ENCODE data around the gene RFLNA. TPM values are rescaled to one million over a fixed set of nuclear protein-coding genes. Genes with fewer than 3 reads are reported as not detected.

Gene RFLNA
- total RNA-seq, 1 experiment from 2014 or later, result 1.1 TPM

- POLR2A ChIA-PET (ENCODE audit: low non-redundant PET), result no interaction called here
- CTCF ChIA-PET, result no interaction called here
- no peaks in the 10 kb centered on the region for H3K9me3 ChIP-seq (ENCODE audit: low read depth, low read length, poor library complexity, severe bottlenecking)
- no peak for DNase-seq (ENCODE audit: low spot score)
- no TSS peak for BruUV-seq (replicated peaks)
- TF ChIP-seq EZH2 (IDR thresholded peaks at IDR 0.05; ENCODE audit: borderline replicate concordance, low read depth, low read length, poor library complexity, severe bottlenecking), result no peak
- TF ChIP-seq, protein P1, sequence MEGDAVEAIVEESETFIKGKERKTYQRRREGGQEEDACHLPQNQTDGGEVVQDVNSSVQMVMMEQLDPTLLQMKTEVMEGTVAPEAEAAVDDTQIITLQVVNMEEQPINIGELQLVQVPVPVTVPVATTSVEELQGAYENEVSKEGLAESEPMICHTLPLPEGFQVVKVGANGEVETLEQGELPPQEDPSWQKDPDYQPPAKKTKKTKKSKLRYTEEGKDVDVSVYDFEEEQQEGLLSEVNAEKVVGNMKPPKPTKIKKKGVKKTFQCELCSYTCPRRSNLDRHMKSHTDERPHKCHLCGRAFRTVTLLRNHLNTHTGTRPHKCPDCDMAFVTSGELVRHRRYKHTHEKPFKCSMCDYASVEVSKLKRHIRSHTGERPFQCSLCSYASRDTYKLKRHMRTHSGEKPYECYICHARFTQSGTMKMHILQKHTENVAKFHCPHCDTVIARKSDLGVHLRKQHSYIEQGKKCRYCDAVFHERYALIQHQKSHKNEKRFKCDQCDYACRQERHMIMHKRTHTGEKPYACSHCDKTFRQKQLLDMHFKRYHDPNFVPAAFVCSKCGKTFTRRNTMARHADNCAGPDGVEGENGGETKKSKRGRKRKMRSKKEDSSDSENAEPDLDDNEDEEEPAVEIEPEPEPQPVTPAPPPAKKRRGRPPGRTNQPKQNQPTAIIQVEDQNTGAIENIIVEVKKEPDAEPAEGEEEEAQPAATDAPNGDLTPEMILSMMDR (conservative IDR thresholded peaks at IDR 0.05; ENCODE audit: low read depth, low read length), result no peak
- H3K27ac ChIP-seq (ENCODE audit: low read depth, low read length, poor library complexity, severe bottlenecking), result no peak overlapping the region
- H3K4me3 ChIP-seq (ENCODE audit: low read depth, low read length, poor library complexity, severe bottlenecking), result no peak overlapping the region
- no peaks in the 10 kb centered on the region for H3K4me1 ChIP-seq (ENCODE audit: insufficient read depth, low read length, poor library complexity, severe bottlenecking)
- no peaks in the 10 kb centered on the region for H3K27me3 ChIP-seq (replicated peaks; ENCODE audit: insufficient read depth, low read depth, low read length, poor library complexity)
- H3K36me3 ChIP-seq (ENCODE audit: insufficient read depth, low read length, poor library complexity, severe bottlenecking), result peaks cover 57% of the 10 kb centered on the region
- intact Hi-C loops (cut with micrococcal nuclease; ENCODE audit: unreplicated experiment), result no loop called here
These were observed 41.2 kb downstream of the RFLNA start for GRCh38 chr12:124336184-124336437.

DNA sequence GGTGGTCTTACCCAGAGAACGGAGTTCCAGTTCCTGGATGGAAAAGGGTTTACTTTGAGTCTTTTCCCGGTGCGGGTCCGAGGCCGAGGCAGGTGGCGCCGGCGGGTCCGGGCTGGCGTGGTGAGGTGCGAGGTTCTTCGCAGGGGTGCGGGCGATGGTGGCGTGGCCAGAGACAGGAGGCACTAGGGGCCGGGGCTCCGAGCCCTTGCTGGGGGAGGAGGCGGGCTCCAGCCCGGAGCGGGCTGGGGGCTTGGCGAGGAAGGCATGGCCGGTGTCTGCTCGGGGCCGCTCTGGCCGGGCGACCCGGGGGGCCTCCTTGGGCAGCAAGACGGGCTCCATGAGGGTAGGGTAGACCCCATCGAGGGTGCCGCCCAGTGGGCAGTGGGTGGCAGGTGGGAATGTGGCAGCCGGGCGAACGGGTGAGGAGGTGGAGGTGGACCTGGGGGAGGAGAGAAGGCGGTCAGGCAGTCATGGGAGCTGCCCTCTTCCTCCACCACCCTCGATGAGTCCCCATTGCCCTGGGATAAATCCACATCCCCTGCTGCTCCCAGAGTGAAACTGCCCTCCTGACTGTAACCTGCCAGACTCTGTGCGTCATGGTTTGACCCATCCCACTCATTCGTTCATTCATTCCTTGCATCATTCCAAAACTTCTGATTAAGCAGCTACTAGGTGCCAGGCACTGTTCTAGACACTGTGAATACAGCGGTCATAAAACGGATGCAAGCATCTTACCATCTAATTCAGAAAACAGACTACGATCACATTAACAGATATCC lies 42.0 kb downstream of the RFLNA start:
- Histone ChIP-seq H3K36me3 (ENCODE audit: insufficient read depth, low read length, poor library complexity, severe bottlenecking) (peaks cover 58% of the 10 kb centered on the region), H3K4me3 (ENCODE audit: low read depth, low read length, poor library complexity, severe bottlenecking) (no peak overlapping the region), H3K27ac (ENCODE audit: low read depth, low read length, poor library complexity, severe bottlenecking) (no peak overlapping the region), H3K27me3 (replicated peaks; ENCODE audit: insufficient read depth, low read depth, low read length, poor library complexity) (no peaks in the 10 kb centered on the region), H3K9me3 (ENCODE audit: low read depth, low read length, poor library complexity, severe bottlenecking) (no peaks in the 10 kb centered on the region), H3K4me1 (ENCODE audit: insufficient read depth, low read length, poor library complexity, severe bottlenecking) (no peaks in the 10 kb centered on the region)
- no TSS peak for BruUV-seq (replicated peaks)
- TF ChIP-seq, protein P1 (conservative IDR thresholded peaks at IDR 0.05; ENCODE audit: low read depth, low read length), result no peak
- TF ChIP-seq EZH2 (IDR thresholded peaks at IDR 0.05; ENCODE audit: borderline replicate concordance, low read depth, low read length, poor library complexity, severe bottlenecking), result no peak
- DNase-seq (ENCODE audit: low spot score), result no peak
- ChIA-PET POLR2A (ENCODE audit: low non-redundant PET) (no interaction called here), CTCF (no interaction called here)
- intact Hi-C loops (cut with micrococcal nuclease; ENCODE audit: unreplicated experiment), result no loop called here

DNA sequence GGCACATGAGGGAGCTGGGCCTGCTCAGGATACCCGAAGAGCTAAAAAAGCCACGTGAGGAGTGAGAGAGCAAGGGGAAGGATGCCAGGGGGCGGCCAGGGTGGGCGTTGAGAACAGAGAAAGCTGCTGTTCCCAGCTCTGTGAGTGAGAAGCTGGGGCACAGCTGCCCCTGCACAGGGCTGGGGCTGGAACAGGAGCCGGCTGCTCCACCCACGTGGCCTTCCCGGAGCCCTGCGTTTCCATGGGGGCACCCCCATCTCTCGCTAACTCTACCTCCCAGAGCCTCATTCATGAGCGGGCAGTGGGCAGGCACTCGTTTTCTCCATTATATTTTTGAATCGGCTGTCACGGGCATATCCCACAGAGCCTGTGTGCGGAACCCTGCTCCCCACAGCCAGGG lies 42.7 kb downstream of the RFLNA start:
- Histone ChIP-seq H3K4me1 (ENCODE audit: insufficient read depth, low read length, poor library complexity, severe bottlenecking) (no peaks in the 10 kb centered on the region), H3K9me3 (ENCODE audit: low read depth, low read length, poor library complexity, severe bottlenecking) (no peaks in the 10 kb centered on the region), H3K4me3 (ENCODE audit: low read depth, low read length, poor library complexity, severe bottlenecking) (no peak overlapping the region), H3K27me3 (replicated peaks; ENCODE audit: insufficient read depth, low read depth, low read length, poor library complexity) (no peaks in the 10 kb centered on the region), H3K36me3 (ENCODE audit: insufficient read depth, low read length, poor library complexity, severe bottlenecking) (peaks cover 54% of the 10 kb centered on the region), H3K27ac (ENCODE audit: low read depth, low read length, poor library complexity, severe bottlenecking) (no peak overlapping the region)
- ChIA-PET POLR2A (ENCODE audit: low non-redundant PET) (no interaction called here), CTCF (no interaction called here)
- no TSS peak for BruUV-seq (replicated peaks)
- intact Hi-C loops (cut with micrococcal nuclease; ENCODE audit: unreplicated experiment), result no loop called here
- DNase-seq (ENCODE audit: low spot score), result no peak
- TF ChIP-seq, protein P1 (conservative IDR thresholded peaks at IDR 0.05; ENCODE audit: low read depth, low read length), result no peak

All from A673 (cell line).